ENCODE results near the gene OAT.

- TF ChIP-seq POLR2A (IDR thresholded peaks at IDR 0.05) (no peak), CTCF (IDR thresholded peaks at IDR 0.05) (no peak), EP300 (IDR thresholded peaks at IDR 0.05) (no peak)
These were observed 10.4 kb downstream of the OAT start for GRCh38 chr10:124408357-124408756.
